Coronary artery (tissue), 2 donors: ENCODE results near the gene PAQR5.

Experiments
- DNase-seq: peaks from one replicate; pipeline ENCODE4 v3.0.0-alpha.2; 2017; ENCODE audit warnings: low spot score
- H3K27ac ChIP-seq, 2 donors: fragments of 200-600 bp; sonication (generic); one replicate each; pipeline ENCODE4 v1.5.1; 2016 to 2019
- H3K4me3 ChIP-seq: fragments of 200-600 bp; sonication (generic); 2 replicates; pipeline ENCODE4 v1.5.1; 2016; ENCODE audit warnings: mild to moderate bottlenecking, moderate library complexity
- CTCF ChIP-seq: fragments of 200-600 bp; sonication (generic); IDR thresholded peaks from one replicate; pipeline ENCODE4 v1.5.1; 2019; ENCODE audit warnings: antibody characterized with exemption

PAQR5 gene

GRCh38 chr15:69341356-69341755 is 42.6 kb downstream of the PAQR5 start:
- H3K27ac ChIP-seq = no peak overlapping the region
- H3K4me3 ChIP-seq = no peak overlapping the region
- no peak for TF ChIP-seq CTCF
- no peak for DNase-seq

GRCh38 chr15:69342460-69343076 is 43.9 kb downstream of the PAQR5 start:
- Histone ChIP-seq H3K27ac (no peak overlapping the region), H3K4me3 (no peak overlapping the region)
- no peak for DNase-seq
- TF ChIP-seq CTCF = no peak

GRCh38 chr15:69343133-69343532 is 44.4 kb downstream of the PAQR5 start:
- no peak for DNase-seq
- no peak overlapping the region for H3K4me3 ChIP-seq

GRCh38 chr15:69344238-69344637 is 45.5 kb downstream of the PAQR5 start:
- Histone ChIP-seq H3K27ac (no peak overlapping the region), H3K4me3 (no peak overlapping the region)
- TF ChIP-seq CTCF = no peak
- DNase-seq = no peak

More at GRCh38 chr15:69343133-69343532, 44.4 kb downstream of the PAQR5 start:
- no peak for TF ChIP-seq CTCF
- H3K27ac ChIP-seq = no peak overlapping the region

GRCh38 chr15:69346112-69346511 is 47.4 kb downstream of the PAQR5 start:
- Histone ChIP-seq H3K4me3 (no peak overlapping the region), H3K27ac (no peak overlapping the region)
- no peak for DNase-seq
- no peak for TF ChIP-seq CTCF

GRCh38 chr15:69351333-69351732 is 52.6 kb downstream of the PAQR5 start:
- no peak for TF ChIP-seq CTCF
- no peak for DNase-seq
- H3K4me3 ChIP-seq = no peak overlapping the region
- no peak overlapping the region for H3K27ac ChIP-seq

- TF ChIP-seq CTCF = no peak
- Histone ChIP-seq H3K27ac (no peak overlapping the region), H3K4me3 (no peak overlapping the region)
- no peak for DNase-seq
Measured at GRCh38 chr15:69351884-69352283, 53.2 kb downstream of the PAQR5 start.
